Natural killer cell treated with Interleukin-12 subunit alpha and Interleukin-12 subunit beta and Interleukin-15 and Interleukin-18, amount 100 ng/mL, for 72 hours (primary cell): Measurements from ENCODE around the gene LRRC2. TPM values are rescaled to one million over a fixed set of nuclear protein-coding genes. Genes with fewer than 3 reads are reported as not detected.
"Not testable (repeated sequence)": the region's sequence is repeated elsewhere in the genome, so short reads cannot be mapped to it uniquely, and the experiment has no call there.

ENCODE experiments used
- ATAC-seq, 2 donors: fragments of 150-1000 bp; cut with Tn5 transposase in 1 of 2; sonication (Bioruptor Pico), chemical (Tn5 transposase) in 1 of 2; 2 replicates each; pipeline ENCODE4 v1.10.0; 2021
- DNase-seq: peaks from one replicate; pipeline ENCODE4 v3.0.0; 2022; ENCODE audit warnings: low spot score
- H3K27ac Mint-ChIP-seq, 2 donors: 1 replicate in 1 of 2; 2 replicates in 1 of 2; pipeline ENCODE4 v1.8.0; 2022; ENCODE audit warnings: mixed read lengths in 2 of 2, mild to moderate bottlenecking in 1 of 2, moderate library complexity in 1 of 2
- H3K27me3 Mint-ChIP-seq, 2 donors: 1 replicate in 1 of 2; 2 replicates in 1 of 2; pipeline ENCODE4 v1.8.0; 2022; ENCODE audit warnings: mixed read lengths in 2 of 2
- H3K36me3 Mint-ChIP-seq: one replicate; pipeline ENCODE4 v1.8.0; 2022; ENCODE audit warnings: mixed read lengths
- H3K4me1 Mint-ChIP-seq, 2 donors: 1 replicate in 1 of 2; 2 replicates in 1 of 2; pipeline ENCODE4 v1.8.0; 2022; ENCODE audit warnings: low read depth in 2 of 2, mixed read lengths in 2 of 2, mild to moderate bottlenecking in 1 of 2
- H3K4me3 Mint-ChIP-seq: one replicate; pipeline ENCODE4 v1.8.0; 2022; ENCODE audit warnings: mixed read lengths
- H3K9me3 Mint-ChIP-seq: 2 replicates; pipeline ENCODE4 v1.8.0; 2022; ENCODE audit warnings: mixed read lengths
- total RNA-seq, 2 donors: library from RNA; stranded (reverse); gene quantifications; one replicate each; pipeline ENCODE4 v1.2.3, GENCODE V29; 2022

Gene LRRC2
- total RNA-seq, 2 donors from 2014 or later: not detected

DNA sequence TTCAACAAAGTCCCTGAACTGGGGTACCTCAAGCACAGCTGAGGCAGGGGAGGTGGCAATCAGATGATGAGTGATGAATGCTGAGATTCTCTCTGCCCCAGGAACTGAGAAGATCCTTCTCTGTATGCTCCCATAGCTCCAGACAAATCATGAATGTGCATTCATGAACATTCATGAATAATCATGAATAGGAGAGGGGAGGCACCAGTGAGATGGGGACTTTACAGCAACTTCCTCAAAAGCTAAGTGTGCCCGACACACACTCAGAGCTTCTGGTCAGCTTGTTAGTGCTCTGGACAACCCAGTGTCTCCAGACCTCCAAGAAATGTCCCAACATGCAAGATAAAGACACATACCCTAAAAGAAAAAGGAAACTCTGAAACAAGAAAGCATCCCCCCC is 24.3 kb downstream of the LRRC2 start:
- no peak for DNase-seq
- Mint-ChIP-seq H3K27me3 (peaks cover 0 to 6% of the 10 kb centered on the region in 2 donors), H3K4me3 (no peak overlapping the region), H3K9me3 (no peaks in the 10 kb centered on the region), H3K4me1 (peaks cover 31 to 37% of the 10 kb centered on the region in 2 donors), H3K36me3 (no peaks in the 10 kb centered on the region), H3K27ac (no peak overlapping the region)
- no peak for ATAC-seq

DNA sequence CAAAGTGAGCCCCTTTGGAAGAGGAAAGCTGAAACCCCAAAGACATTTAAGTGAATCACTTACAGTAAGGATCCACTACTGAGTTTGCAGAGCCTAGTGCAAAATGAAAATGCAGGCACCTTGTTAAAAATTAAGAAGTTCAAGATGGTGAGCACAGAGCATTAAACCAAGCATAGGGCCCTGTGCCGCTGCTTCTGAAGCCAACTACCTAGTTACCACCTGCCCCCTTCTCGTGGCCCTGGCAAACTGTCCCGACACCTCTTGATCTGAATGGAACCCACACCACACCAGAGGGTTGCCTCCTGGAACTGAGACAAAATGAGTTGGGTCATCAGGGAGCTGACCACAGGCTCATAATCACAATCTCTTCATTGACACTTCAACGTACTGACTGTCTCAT is 25.6 kb downstream of the LRRC2 start:
- H3K4me1 Mint-ChIP-seq: peaks cover 40 to 48% of the 10 kb centered on the region in 2 donors
- no peak for ATAC-seq
- no peaks in the 10 kb centered on the region for H3K36me3 Mint-ChIP-seq
- H3K4me3 Mint-ChIP-seq: no peak overlapping the region
- H3K27me3 Mint-ChIP-seq: peaks cover 11 to 15% of the 10 kb centered on the region in 2 donors
- H3K27ac Mint-ChIP-seq: no peak overlapping the region
- no peak for DNase-seq
- H3K9me3 Mint-ChIP-seq: no peaks in the 10 kb centered on the region

DNA sequence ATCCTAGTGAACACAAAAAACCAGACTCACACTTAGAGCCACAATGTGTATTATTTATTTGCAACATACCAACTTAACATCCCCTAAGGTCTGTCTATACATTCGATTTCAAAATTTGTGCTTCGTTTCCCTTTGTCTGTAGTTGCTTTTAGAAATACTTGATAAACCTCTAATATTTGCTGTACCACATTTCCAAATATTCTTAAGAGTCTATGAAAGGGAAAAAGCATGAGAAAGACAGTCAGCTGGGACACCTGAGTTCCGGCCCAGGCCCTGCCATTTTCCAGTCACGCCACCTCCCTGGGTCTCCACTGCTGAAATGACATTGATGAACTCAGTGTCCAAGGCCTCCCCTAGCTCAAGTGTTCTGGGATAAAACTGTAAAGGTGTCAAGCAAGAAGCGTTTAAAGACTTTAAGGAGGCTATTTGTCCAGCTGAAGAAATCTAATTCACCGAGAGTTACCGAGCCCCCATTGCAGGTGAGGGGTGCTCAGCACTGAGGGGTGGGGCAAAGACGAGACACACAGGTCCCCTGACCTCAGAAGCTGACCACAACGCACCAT is 26.6 kb downstream of the LRRC2 start:
- ATAC-seq (peak in 1 of 2 donors; percentile 9), DNase-seq (no peak)
- peak overlapping the region; percentile 71 to 76 for H3K27ac Mint-ChIP-seq
- H3K4me1 Mint-ChIP-seq: peaks cover 40 to 49% of the 10 kb centered on the region in 2 donors
- peaks cover 18 to 21% of the 10 kb centered on the region in 2 donors for H3K27me3 Mint-ChIP-seq
- H3K9me3 Mint-ChIP-seq: no peaks in the 10 kb centered on the region
- peak overlapping the region; percentile 80 for H3K4me3 Mint-ChIP-seq
- peaks cover 1% of the 10 kb centered on the region for H3K36me3 Mint-ChIP-seq

DNA sequence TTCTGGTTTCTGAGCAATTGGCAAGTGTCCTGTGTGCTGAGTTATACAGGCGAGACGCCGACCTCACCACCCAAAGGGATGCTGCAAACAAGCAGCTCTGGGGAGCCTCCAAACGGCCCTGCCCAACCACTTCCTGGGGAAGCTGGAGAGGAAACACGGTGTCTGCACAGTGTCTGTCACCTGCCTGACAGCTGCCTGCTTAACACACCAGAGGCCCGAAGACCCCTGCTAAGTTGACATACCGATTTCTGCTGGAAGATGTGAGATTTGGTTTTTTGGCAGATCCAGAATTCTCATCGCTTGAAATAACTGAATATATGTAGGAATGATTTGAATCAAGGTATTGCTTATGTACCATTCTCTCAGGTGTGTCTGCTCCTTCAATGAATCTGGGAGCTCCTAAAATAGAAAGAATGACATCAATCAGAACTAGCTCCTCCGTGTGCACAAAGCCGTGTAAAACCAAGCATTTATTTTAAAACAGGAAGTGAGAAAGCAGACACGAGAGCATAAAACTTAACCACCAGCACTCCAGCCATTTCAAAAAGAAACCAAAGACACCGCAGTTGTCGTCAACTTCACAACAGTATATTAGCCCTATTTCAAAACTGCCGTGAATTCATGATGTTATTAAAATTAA is 27.2 kb downstream of the LRRC2 start:
- H3K4me1 Mint-ChIP-seq: peaks cover 40 to 55% of the 10 kb centered on the region in 2 donors
- H3K27ac Mint-ChIP-seq: peak overlapping the region; percentile 71 to 76
- DNase-seq (peak; percentile 77), ATAC-seq (peak; percentile 91 to 95)
- peak overlapping the region; percentile 80 for H3K4me3 Mint-ChIP-seq
- H3K9me3 Mint-ChIP-seq: peaks cover 2% of the 10 kb centered on the region
- peaks cover 24 to 25% of the 10 kb centered on the region in 2 donors for H3K27me3 Mint-ChIP-seq
- peaks cover 6% of the 10 kb centered on the region for H3K36me3 Mint-ChIP-seq

DNA sequence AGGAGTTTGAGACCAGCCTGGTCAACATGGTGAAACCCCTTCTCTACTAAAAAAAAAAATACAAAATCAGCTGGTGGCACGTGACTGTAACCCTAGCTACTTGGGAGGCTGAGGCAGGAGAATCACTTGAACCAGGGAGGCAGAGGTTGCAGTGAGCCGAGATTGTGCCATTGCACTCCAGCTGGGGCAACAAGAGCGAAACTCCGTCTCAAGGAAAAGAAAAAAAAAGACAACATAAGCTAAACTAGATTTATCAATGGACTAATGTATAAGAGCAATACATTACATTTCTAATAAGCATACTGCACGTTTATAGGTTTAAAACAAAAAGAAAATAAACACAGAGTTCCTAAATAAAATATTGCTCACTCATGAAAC is 27.7 kb downstream of the LRRC2 start:
- ATAC-seq, H3K9me3 Mint-ChIP-seq, DNase-seq, H3K36me3 Mint-ChIP-seq: not testable (repeated sequence)
- Mint-ChIP-seq H3K4me3 (peak overlapping the region; percentile 80), H3K27me3 (peaks cover 25% of the 10 kb centered on the region in 2 donors), H3K4me1 (peaks cover 40 to 55% of the 10 kb centered on the region in 2 donors), H3K27ac (peak overlapping the region; percentile 71 to 76)

DNA sequence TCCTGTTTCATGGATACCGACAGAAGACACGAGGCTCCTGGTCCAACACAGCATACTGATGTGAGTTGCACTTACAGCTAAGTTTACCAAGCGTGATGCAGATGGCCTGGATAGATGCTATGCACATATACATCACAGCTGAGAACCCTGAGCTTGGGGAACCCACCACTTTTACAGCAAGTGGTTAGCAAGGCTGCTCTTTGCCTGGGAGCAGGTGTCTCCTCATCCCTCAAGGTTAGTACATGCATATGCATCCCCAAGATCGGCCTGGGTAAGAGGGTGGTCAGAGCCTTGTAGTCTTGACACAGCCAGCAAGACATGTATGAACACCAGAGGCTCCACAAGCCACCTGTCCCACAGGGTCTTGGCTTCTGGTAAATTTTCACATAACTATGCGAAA is 28.3 kb downstream of the LRRC2 start:
- H3K27ac Mint-ChIP-seq: peak overlapping the region; percentile 71 to 76
- peaks cover 2% of the 10 kb centered on the region for H3K9me3 Mint-ChIP-seq
- peaks cover 40 to 55% of the 10 kb centered on the region in 2 donors for H3K4me1 Mint-ChIP-seq
- DNase-seq (no peak), ATAC-seq (no peak)
- H3K27me3 Mint-ChIP-seq: peaks cover 25% of the 10 kb centered on the region in 2 donors
- peak overlapping the region; percentile 80 for H3K4me3 Mint-ChIP-seq
- H3K36me3 Mint-ChIP-seq: peaks cover 6% of the 10 kb centered on the region

DNA sequence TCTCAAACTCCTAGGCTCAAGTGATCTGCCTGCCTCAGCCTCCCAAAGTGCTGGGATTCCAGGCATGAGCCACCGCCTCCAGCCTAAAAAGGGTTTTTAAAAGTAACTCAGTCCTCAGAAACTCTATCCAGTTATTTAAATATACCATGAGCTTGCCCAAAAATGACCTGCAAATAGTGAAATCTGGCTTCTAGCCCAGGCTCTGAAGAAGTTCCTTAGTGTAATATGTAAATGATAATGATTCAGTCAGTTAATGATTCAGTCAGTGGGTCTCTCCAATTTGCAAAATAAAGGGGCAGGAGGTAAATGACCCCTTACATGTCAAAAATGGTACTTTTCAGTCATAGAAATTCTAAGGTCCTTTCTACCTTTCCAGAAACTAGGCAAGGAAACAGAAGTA is 28.8 kb downstream of the LRRC2 start:
- Mint-ChIP-seq H3K9me3 (peaks cover 2% of the 10 kb centered on the region), H3K27ac (no peak overlapping the region), H3K36me3 (peaks cover 6% of the 10 kb centered on the region), H3K4me1 (peaks cover 40 to 53% of the 10 kb centered on the region in 2 donors), H3K27me3 (peaks cover 25% of the 10 kb centered on the region in 2 donors), H3K4me3 (peak overlapping the region; percentile 80)
- no peak for DNase-seq
- ATAC-seq: no peak

DNA sequence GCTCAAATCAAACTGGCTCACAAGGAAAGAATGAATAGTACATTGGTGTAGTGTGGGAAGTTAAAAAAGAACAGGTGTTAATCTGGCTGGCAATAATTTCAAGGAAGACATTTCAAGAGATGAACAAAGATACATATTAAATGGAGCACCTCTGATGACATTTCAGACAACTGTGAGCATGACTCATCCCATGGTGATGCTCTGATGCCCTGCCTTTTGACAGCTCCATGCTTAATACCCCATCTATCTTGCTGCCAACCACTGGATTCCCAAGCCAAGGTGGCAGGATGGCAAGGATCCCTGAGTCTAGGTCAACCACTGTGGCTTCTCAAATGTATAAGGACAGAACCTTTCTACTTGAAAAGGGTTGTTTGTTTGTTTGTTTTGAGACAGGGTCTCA is 29.3 kb downstream of the LRRC2 start:
- no peak for ATAC-seq
- DNase-seq: no peak
- H3K27ac Mint-ChIP-seq: no peak overlapping the region
- peaks cover 6% of the 10 kb centered on the region for H3K36me3 Mint-ChIP-seq
- peaks cover 2% of the 10 kb centered on the region for H3K9me3 Mint-ChIP-seq
- H3K27me3 Mint-ChIP-seq: peaks cover 22 to 25% of the 10 kb centered on the region in 2 donors
- no peak overlapping the region for H3K4me3 Mint-ChIP-seq
- peaks cover 37 to 48% of the 10 kb centered on the region in 2 donors for H3K4me1 Mint-ChIP-seq

DNA sequence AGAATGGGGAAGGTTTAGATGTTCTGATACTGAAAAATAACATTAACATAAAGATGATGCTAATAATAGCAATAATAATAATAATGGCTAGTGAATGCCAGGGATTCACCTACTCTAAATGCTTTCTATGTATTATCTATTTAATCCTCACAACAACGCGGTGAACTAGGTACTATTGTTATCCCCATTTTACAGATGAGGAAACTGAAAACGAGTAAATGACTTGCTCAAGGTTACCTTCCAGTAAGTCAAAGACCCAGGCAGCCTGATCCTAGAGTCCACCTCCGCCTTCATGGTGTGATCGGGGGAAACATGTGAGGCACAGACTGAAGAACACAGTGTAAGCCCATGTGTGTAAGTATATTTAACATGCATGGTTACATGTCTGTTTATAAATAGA is 30.4 kb downstream of the LRRC2 start:
- H3K27me3 Mint-ChIP-seq: peaks cover 25 to 27% of the 10 kb centered on the region in 2 donors
- H3K36me3 Mint-ChIP-seq: peaks cover 6% of the 10 kb centered on the region
- ATAC-seq (no peak), DNase-seq (no peak)
- H3K9me3 Mint-ChIP-seq: peaks cover 2% of the 10 kb centered on the region
- H3K27ac Mint-ChIP-seq: peak overlapping the region in 1 of 2 donors; percentile 46
- peak overlapping the region; percentile 40 for H3K4me3 Mint-ChIP-seq
- H3K4me1 Mint-ChIP-seq: peaks cover 37 to 47% of the 10 kb centered on the region in 2 donors

DNA sequence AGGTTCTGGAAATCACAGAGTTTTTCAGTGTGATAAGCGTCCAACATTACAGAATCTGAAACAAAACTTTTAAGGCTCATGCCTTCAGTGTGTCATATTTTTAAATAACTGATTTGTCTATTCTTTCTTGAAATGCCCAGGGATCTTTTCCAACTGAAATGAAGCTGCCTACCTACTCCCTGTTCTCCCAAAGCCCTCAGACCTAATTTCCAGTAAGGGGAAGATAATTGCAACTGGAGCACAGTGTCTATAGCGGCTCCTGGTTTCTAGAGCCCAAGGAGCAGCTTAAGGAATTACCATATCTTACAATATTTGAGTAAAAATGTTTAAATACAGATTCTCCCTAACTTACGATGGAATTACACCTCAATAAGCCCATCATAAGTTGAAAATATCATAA is 33.0 kb downstream of the LRRC2 start:
- Mint-ChIP-seq H3K27ac (no peak overlapping the region), H3K4me1 (peaks cover 19 to 28% of the 10 kb centered on the region in 2 donors), H3K9me3 (peaks cover 2% of the 10 kb centered on the region), H3K36me3 (peaks cover 6% of the 10 kb centered on the region), H3K27me3 (peaks cover 25 to 27% of the 10 kb centered on the region in 2 donors), H3K4me3 (no peak overlapping the region)
- no peak for DNase-seq
- ATAC-seq: no peak

DNA sequence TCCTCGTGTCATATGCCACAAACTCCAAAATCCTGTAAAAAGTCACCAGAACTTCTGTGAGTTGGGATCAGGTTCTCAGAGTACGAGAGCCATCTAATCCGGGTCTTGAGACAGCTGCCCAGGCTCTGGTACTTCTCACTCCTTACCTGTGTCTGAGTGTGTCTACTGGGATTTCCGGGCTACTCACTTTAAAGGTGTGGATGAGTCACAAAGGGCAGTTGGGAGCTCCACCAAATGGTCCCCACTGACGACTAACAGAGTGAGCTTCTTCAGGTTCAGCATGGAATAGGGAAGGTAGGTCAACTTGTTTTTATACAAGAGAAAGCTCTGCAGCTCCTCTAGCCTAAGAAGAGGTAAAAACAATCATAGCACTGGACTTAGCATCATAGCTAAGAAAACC is 38.9 kb downstream of the LRRC2 start:
- DNase-seq (no peak), ATAC-seq (peak in 1 of 2 donors; percentile 20)
- Mint-ChIP-seq H3K27me3 (peaks cover 11 to 15% of the 10 kb centered on the region in 2 donors), H3K9me3 (no peaks in the 10 kb centered on the region), H3K27ac (no peak overlapping the region), H3K4me3 (no peak overlapping the region), H3K4me1 (no peaks in the 10 kb centered on the region), H3K36me3 (no peaks in the 10 kb centered on the region)

DNA sequence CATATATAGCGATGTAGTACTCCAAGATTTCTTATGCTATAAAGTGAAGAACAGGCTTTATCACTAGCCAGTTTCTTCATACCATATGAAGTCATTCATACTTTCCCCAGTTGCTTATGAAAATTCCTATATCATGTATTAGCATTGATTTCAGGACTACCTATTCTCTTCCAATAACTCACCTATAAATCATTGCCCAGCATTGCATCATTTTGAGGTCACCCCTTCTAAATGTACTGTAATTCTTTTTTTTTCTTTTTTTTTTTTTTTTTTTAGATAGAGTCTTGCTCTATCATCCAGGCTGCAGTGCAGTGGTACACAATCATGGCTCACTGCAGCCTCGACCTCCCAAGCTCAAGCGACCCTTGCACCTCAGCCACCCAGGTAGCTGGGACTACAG is 41.3 kb downstream of the LRRC2 start:
- peaks cover 7 to 15% of the 10 kb centered on the region in 2 donors for H3K27me3 Mint-ChIP-seq
- H3K4me1 Mint-ChIP-seq: no peaks in the 10 kb centered on the region
- no peak overlapping the region for H3K4me3 Mint-ChIP-seq
- DNase-seq (no peak), ATAC-seq (no peak)
- no peaks in the 10 kb centered on the region for H3K36me3 Mint-ChIP-seq
- no peaks in the 10 kb centered on the region for H3K9me3 Mint-ChIP-seq
- no peak overlapping the region for H3K27ac Mint-ChIP-seq

DNA sequence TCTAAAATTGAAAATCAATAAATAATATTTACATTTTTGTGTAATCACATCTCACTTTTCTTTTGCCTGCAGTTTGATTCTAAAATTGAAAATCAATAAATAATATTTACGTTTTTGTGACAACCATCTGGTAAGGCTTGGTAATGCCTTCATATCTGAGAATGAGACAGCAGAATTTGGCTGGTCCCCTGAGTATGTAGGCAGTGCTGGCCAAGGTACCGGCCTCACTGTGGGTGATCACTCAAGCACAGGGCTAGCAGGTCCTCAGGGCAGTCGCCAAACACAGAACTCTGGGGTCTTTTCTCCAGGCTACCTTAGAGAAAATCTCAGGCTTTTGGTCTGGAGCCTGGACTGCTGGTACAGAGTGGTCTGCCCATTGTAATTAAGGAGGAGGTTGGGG is 42.1 kb downstream of the LRRC2 start:
- Mint-ChIP-seq H3K36me3 (no peaks in the 10 kb centered on the region), H3K9me3 (no peaks in the 10 kb centered on the region), H3K4me1 (no peaks in the 10 kb centered on the region), H3K27me3 (peaks cover 7 to 15% of the 10 kb centered on the region in 2 donors), H3K27ac (no peak overlapping the region), H3K4me3 (no peak overlapping the region)
- ATAC-seq (no peak), DNase-seq (no peak)

DNA sequence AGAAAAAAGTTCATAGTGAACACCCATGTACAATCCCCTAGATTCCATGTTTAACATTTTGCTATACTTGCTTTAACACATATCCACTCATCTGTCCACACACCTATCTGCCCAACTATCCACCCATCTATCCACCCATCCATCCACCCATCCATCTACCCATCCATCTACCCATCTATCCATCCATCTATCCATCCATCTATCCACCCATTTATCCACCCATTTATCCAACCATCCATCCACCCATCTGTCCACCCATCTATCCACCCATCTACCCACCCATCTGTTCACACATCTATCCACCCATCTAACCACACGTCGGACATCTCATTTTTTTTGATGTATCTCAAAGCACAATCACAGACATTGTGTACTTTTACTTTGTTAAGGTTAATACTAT is 42.5 kb downstream of the LRRC2 start:
- Mint-ChIP-seq H3K9me3 (no peaks in the 10 kb centered on the region), H3K27me3 (peaks cover 7 to 15% of the 10 kb centered on the region in 2 donors), H3K4me1 (no peaks in the 10 kb centered on the region), H3K36me3 (no peaks in the 10 kb centered on the region), H3K27ac (no peak overlapping the region), H3K4me3 (no peak overlapping the region)
- ATAC-seq: no peak
- DNase-seq: no peak
